ENCODE measurements around the gene SDK1.

SDK1 gene

GRCh38 chr7:4028221-4028620 lies 727.2 kb downstream of the SDK1 start:
- no peak for DNase-seq

GRCh38 chr7:4029941-4030340 lies 728.9 kb downstream of the SDK1 start:
- no peak for DNase-seq

- no peak for DNase-seq
These were observed 729.4 kb downstream of the SDK1 start for GRCh38 chr7:4030346-4030950.

GRCh38 chr7:4033996-4034395 lies 732.9 kb downstream of the SDK1 start:
- DNase-seq = no peak

- DNase-seq = no peak
These were observed 736.3 kb downstream of the SDK1 start for GRCh38 chr7:4037308-4037707.

- no peak for DNase-seq
These were observed 736.8 kb downstream of the SDK1 start for GRCh38 chr7:4037877-4038276.

- no peak for DNase-seq
These were observed 739.3 kb downstream of the SDK1 start for GRCh38 chr7:4040109-4040928.

GRCh38 chr7:4042402-4043045 lies 741.5 kb downstream of the SDK1 start:
- DNase-seq = peak; percentile 24

- no peak for DNase-seq
These were observed 742.9 kb downstream of the SDK1 start for GRCh38 chr7:4043988-4044387.

- no peak for DNase-seq
These were observed 744.4 kb downstream of the SDK1 start for GRCh38 chr7:4045450-4045849.

- no peak for DNase-seq
These were observed 744.9 kb downstream of the SDK1 start for GRCh38 chr7:4045975-4046374.

- DNase-seq = no peak
These were observed 747.3 kb downstream of the SDK1 start for GRCh38 chr7:4048336-4048735.

GRCh38 chr7:4049202-4049601 lies 748.1 kb downstream of the SDK1 start:
- DNase-seq = no peak

- DNase-seq = no peak
These were observed 749.1 kb downstream of the SDK1 start for GRCh38 chr7:4050126-4050660.

GRCh38 chr7:4051696-4052095 lies 750.6 kb downstream of the SDK1 start:
- DNase-seq = no peak

GRCh38 chr7:4052130-4052529 lies 751.1 kb downstream of the SDK1 start:
- no peak for DNase-seq

- DNase-seq = no peak
These were observed 753.1 kb downstream of the SDK1 start for GRCh38 chr7:4054158-4054557.

- DNase-seq = no peak
These were observed 755.7 kb downstream of the SDK1 start for GRCh38 chr7:4056552-4057288.

GRCh38 chr7:4057289-4057616 lies 756.2 kb downstream of the SDK1 start:
- DNase-seq = no peak

GRCh38 chr7:4058158-4058557 lies 757.1 kb downstream of the SDK1 start:
- DNase-seq = no peak

GRCh38 chr7:4065190-4065589 lies 764.1 kb downstream of the SDK1 start:
- DNase-seq = no peak

GRCh38 chr7:4066206-4066605 lies 765.2 kb downstream of the SDK1 start:
- no peak for DNase-seq
